Dedifferentiated amniotic fluid mesenchymal stem cell (primary cell): ENCODE results near the gene GNAI3.

Source experiments
- DNase-seq: peaks from one replicate; pipeline ENCODE4 v3.0.0-alpha.2; 2016; ENCODE audit errors: extremely low spot score

The GNAI3 gene

DNA sequence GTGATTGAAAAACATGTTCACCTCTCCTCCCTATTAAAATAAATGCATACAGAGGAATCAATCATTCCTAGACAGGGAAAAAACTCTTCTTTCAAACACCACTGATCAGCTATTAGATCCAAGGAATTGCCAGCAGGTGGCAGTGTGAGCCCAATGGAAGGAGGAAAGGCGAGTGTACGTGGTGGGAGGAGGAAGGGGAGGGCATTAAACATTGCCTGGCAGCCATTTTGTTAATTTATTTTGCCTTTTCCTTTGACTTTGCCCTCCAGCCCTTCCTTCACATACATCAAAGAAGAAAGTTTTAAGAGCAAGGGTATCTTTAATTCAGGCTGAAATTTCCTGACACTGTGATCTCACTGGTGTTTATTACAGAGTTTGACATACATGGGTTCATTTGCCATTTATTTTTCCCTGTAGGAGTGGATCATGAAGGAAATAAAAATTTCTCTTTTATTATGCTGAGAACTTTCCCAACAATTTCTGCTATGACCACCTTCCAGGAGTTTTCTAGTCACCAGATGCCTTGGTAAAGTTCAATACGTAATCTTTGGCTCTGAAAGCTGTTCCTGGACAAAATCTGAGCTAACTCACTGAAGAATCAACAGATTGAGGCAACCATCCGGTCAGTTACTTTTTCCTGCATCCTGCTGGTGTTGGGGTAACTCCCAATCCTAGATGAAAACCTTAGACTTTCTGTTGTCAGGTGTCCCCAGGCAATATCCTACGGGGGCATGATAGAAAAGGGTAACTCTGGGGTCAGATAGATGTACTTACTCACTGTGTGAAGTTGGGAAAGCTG is 1.9 kb upstream of the GNAI3 start:
- DNase-seq = peak; percentile 95

DNA sequence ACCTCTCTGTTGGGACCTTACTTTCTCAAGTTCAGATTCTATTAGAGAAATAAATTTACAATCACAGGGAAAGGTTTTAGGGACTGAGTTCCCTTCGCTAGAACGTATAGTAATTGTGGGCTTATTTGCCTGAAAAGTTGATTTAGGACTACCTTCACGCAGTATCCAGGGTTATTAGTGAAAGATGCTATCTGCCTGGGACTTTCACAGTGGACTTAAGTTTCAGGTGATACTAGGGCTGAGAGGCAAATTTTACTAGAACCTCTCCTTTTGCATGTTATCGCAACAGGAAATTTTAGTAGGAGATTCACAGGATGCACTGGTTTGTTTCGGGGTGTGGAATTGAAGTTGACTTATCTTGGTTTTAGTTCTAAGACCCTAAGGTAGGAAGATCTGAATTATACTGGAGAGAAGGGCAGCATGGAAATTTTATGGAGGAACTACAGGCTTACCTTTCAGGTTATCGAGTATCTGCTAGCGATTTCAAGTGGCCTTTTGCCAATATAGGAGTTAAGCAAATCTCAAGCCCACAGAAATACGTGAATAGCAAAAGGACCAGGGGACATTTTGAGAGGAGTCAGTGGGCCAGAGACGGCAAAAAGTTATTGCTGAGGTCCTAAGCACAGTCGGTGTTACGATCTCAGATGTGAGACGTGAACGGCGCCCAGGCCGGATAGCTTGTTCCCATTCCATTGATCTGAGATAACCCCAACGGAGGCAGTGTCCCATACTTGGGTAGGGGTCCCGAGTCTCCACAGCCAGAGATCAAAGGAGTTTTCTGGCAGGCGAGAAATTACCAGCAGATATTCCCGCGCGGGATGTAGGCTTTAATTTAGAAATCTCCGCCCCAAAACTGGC is 723 bp upstream of the GNAI3 start:
- peak; percentile 23 for DNase-seq

DNA sequence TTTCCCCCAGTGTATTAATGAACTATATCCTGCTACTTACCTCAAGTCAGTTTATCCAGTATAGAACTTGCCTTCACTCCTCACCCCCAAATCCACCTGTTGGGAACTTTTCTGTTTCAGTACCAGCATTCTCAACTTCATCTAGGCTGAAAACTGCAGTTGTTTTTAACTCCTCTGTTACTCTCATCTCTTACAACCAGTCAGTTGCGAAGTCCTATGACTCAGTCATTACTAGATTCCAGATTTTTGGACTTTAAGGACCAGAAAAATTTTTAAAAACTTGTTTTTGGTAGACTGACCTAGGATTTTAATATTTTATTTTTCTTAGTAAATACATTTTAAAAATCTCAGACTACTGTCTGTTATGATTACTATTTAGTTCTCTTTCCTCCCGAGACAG is 8.1 kb downstream of the GNAI3 start:
- DNase-seq = no peak

DNA sequence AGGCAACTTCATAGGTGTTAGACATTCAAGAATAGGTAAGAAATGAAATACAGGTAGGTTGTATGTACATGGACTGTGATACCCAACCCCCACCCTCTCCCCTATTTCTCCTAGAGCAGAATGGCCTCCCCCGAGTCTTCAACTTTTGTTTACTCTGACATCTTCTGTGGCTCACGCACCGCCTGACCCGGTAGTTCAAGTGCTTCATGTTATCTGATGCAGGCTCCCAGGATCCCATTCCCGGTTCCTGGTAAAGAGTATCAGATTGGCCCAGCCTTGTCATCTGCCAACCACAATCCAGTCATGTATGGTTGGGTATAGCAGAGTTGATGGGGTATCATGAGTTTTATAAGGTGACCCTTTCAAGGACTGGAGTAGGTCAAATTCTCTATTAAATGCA is 9.1 kb downstream of the GNAI3 start:
- DNase-seq = no peak

DNA sequence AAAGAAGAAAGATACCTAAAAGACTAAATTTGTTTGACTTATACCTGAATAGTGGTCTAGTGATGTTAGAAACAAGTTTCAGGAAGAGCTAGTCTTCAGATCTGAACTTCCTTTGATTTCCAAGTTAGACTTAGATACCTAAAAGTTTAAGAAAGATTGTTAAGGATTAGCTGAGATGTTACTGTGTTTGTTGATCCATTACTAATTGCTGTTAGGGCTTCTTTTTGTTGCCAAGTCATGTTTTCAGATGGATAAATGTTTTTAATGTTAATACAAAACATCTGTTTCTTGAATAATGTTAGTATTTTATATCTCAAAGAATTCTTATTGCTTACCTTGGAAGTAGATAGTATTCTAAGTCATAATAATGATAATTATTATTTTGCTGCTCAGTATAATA is 11.6 kb downstream of the GNAI3 start:
- DNase-seq = no peak

DNA sequence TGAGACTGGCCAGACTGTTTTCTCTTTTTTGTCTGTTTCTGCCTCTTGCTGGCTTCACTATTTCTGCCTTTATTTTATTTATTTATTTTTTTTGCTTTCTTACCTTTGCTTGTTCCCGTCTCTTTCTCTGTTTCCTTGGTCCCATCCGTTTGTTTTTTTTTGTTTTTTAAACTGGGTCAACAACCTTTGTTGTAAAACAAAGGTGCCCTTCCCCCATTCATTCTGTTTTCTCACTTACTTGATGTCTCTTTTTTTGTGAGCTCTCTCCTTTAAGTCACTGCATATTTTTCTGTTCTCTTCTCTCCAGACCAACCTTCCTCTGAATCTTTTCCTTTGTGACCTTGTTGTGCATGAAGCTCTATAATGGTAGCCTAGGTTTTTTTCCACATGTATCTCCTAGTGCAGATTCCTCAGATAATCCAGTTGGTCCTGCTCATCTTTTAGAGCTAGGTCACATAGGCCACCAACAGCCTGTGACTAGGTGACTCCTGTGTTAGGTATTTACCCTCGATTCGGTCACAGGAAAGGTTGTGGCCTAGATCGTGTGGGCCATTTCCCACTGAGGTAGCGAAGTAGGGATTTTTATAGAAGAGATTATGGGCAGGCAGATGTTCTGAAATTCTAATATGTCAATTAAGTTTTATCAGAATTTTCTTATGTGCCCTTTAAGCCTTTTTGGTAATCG is 15.9 kb downstream of the GNAI3 start:
- DNase-seq = no peak

DNA sequence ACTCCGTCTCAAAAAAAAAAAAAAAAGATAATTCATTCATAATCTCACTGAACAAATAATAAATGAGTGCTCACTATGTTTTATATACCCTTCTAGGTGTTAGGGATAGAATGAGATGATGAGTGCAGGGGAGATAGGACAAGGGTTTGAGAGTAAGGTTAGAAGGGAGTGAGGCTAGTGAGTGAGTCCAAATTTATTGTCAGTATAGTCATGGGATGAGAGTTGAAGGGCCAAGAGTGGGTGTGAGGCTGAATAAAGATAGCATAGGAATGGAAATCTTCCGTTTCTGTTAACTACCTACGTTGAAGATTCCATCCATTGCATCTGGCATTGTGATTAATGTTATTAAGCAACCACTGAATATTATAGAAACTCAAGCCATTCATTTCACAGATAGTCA is 16.8 kb downstream of the GNAI3 start:
- DNase-seq = no peak

DNA sequence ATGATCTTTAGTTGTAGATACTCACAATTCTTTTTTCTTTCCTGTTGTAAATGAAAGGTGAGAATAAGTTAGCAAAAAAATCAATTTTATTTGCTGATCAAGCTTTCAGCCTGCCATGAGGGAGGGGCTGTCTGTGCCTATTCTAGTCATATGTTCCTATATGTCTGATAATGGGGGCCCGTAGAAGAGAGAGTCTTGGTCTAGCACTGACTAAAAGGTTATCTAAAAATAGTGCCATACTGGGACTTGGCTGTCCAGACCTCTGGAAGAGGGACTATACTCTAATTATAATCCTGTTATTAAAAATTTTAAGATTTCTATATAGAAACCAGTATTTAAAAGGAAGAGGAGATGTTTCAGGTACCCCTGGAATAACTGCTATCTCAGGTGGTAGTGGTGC is 18.6 kb downstream of the GNAI3 start:
- no peak for DNase-seq

DNA sequence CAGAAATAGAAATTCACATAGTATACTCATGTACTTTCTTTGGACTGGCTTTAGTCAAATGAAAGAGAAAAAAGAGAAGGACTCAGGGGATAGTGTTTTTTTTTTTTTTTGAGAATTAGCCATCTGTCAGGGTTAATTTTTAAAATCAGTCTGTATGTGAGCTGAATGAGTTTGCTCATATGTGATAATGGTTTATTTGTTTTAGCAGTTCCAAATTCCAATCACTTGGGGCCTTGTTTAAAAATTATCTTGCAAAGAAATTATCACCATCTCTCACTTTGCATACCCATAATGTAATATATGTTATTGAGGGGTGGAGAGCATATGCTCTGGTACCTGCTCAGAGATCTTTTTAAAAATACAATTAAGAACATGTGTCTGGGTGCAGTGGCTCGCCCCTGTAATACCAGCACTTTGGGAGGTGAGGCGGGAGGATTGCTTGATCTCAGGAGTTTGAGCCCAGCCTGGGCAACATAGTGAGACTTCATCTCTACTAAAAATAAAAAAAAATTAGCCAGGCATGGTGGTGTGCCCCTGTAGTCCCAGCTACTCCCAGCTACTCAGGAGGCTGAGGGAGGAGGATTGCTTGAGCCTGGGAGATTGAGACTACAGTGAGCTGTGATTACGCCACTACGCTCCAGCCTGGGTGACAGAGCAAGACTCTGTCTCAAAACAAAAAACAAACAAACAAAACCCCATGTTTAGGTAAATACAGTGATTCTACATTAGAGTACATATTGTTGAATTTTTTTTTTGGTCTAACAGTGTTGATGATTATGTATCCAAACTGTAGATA is 19.7 kb downstream of the GNAI3 start:
- no peak for DNase-seq

DNA sequence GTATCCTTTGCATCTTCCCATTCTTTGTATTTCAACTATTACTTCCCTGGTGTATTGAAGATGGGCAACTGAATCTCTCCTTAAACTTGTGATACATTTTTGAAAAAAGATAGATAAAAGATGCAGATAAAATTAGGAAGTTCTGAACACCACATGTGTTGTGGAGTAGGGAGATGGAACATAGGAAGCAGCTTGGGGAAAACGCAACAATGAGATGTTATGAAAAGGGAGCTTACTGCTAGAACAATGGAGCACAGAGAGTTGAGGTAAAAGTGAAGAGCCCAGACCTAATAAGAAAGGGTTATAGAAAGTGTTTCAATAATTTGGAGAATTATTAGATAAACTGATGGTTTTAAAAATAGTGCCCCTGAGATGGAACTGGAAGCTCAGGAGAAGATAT is 20.9 kb downstream of the GNAI3 start:
- DNase-seq = no peak

DNA sequence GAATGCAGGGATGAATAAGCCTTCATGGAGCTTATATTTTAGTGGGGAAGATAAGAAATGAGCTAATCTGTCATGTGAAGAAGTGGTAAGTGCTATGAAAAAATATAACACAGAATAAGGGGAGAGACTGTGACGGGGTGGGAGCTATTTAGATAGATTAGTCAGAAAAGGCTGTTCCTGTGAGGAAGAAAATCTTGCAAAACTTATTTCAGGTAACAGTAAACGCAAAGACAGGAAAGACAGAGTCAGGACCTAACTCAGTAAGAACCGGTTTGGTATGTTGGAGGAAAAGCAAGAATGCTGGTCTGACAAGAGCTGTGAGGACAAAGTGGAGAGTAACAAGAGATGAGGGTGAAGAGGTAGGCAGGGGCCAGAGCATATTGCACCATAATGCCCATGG is 22.0 kb downstream of the GNAI3 start:
- DNase-seq = no peak

DNA sequence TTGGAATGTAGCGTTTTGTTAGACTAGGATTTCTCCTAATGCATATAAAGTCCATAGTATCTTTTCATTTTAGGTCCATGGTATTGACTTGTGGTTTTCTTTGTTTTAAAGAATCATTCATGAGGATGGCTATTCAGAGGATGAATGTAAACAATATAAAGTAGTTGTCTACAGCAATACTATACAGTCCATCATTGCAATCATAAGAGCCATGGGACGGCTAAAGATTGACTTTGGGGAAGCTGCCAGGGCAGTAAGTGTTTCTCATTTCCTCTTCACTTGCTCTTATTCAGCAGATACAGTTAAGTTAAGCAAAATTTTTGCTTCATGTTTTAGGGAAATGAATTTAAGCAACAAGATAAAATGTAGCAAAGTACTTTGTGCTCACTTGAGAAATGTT is 25.4 kb downstream of the GNAI3 start:
- no peak for DNase-seq

DNA sequence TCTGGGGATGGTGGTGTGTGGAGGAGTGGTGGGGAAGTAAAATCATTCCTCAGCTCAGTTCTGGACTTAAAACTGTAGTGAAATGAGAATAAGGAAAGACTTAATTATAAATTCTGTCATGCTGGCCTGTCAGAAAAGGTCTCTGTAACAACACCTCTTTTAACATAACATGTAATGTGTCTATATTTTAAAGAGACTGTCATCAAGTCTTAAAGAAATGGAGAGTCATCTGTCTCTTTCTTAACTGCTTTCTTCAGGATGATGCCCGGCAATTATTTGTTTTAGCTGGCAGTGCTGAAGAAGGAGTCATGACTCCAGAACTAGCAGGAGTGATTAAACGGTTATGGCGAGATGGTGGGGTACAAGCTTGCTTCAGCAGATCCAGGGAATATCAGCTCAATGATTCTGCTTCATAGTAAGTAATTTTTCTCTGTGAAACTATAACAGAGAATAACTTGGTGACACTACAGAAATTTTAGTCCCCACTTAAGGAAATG is 30.6 kb downstream of the GNAI3 start:
- DNase-seq = no peak

DNA sequence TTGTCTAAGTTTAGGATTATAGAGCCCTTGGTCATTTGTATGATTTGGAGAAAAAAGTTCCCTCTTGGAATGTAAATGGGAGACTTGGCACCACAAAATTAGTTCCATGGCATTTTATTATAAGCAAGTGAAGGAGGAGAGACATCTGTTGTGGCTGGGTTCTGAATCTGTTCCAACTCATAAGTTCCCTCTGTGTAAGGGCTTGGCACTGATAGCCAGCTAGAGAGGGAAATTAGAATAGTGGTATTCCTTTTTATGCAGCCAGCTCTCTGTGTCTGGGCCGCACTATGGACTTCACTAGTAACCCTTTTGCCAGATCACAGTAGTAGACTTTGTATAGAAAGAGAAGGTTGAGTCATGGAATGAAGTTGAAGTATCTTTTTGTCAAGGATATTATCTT is 31.1 kb downstream of the GNAI3 start:
- no peak for DNase-seq

DNA sequence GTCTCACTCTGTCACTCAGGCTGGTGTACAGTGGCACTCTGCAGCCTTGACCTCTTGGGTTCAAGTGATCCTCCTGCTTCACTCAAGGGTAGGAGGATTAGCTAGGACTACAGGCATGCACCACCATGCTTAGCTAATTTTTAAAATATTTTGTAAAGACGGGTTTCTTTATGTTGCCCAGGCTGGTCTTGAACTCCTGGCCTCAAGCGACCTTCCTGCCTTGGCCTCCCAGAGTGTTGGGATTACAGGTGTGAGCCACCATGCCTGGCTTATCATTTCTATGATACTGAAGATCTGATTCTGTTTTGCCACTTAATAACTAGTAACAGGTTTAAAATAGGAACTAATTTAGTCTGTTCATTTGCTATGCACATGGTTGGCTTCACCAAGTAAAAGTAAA is 33.6 kb downstream of the GNAI3 start:
- DNase-seq = no peak

DNA sequence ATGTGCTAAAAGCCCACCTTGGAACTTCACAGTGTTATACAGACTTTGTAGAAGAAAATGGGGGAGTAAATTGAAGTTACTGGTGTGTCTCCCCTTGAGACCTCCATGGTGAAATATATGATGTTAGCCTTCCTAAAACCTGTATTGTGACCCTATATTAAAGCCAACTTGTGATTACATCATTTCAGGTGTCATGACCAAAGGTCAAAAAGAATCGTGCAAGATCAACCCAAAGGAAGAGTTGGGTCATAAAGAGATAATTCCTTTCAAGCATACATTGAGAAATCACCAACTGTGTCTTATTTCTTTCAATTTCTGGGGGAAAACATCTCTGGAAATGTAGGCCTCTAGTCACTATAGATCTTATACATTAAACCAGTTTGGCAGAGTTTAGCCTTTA is 36.4 kb downstream of the GNAI3 start:
- DNase-seq = no peak

DNA sequence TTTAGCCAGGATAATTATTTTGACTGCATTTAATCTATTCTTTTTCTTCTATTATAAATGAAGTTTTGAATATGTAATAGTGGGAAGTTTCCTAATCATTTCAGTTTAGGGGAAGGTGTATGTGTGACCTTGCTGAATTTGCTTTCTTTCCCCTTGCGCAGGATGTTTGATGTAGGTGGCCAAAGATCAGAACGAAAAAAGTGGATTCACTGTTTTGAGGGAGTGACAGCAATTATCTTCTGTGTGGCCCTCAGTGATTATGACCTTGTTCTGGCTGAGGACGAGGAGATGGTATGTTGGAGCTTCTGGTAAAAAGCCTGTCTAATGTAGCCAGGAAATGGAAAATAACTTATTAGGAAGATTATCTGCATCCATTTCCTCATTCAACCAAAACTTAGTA is 37.6 kb downstream of the GNAI3 start:
- DNase-seq = no peak

DNA sequence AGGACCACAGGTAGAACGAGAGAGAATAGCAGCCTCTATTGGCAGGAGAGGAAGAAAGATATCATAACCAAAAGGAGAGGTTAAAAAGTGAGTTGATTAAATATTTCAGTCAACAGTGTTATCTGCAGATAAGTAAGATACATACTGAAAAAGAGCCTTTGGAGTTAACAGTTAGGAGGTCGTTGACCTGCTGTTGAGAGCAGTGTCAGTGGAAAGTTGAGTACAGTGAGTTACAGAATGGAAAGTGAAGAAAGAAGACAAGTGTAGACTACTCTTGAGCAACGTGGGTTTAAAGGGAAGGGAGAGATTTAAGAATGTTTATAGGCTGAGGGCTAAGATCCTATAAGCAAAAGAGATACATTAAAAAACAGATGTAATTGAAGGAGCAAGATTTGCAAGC is 40.8 kb downstream of the GNAI3 start:
- no peak for DNase-seq

DNA sequence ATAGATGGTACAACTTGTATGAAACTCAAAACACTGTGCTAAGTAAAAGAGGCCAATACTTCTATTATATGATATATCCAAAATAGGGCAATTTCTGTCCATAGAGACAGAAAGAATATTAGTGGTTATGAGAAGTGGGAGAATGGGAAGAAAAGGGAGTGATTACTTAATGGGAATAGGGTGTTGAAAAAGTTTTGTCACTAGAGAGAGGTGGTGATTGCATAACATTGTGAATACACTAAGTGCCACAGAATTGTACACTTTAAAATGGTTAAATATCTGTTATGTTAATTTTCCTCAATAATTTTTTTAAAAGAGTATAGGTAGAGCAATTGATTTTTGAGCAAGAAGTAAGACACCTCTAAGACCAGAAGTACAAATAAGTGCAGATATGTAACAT is 41.3 kb downstream of the GNAI3 start:
- no peak for DNase-seq

DNA sequence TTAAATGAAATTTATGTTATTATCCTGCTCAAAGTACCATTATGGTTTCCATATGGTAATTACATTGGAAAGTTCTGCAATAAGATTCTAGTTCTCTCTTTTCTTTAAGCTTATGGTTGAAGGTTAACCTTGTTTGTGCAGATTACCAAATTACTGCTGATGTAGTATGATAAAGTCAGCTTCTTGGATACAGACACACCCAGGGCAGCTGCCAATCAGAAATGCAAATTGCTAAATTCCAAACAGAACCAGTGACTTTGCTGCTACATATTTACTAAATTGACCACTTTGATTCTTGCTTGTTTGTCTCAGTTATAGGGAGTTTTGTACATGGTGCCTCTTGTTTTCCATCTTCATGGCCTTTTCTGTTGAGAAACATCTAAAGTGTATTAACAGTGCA is 44.5 kb downstream of the GNAI3 start:
- DNase-seq = no peak

DNA sequence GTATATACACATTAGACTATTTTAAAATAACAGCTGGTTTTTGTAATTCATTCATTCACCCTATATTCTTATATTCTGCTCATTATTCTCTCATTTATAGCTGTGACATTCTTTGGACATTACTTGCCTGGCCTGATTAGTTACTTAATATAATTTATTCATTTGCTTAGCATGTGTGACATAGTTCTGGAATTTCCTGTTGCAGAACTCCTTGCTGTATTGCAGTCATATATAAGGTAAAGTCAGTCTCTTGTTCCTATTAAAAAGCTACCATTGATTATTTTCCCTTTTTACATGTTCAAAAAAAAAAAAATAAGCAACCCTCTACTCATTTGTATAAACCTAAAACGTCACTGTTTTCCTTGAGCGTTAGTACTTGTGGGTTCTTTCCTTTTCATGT is 47.1 kb downstream of the GNAI3 start:
- DNase-seq = no peak

DNA sequence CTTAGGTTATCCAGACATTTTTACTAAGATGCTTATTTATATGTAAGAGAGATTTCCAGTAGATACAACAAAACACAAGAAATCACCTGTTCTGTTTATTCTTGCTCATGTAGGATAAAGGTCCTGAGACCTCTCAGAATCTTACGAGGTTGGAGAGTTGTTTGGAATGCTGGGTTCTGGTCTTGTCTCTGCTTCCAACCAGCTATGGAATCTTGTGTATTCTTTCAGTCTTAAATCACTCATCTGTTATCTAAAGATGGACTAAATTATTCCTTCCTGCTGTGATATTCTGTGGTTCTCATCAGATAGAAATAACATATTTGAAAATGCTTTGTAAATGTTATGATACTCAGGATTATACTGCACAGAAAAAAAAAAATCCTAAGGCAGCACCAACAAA is 49.7 kb downstream of the GNAI3 start:
- DNase-seq = no peak
